Measurements from ENCODE around the gene IL15.
"Not testable (repeated sequence)": the region's sequence is repeated elsewhere in the genome, so short reads cannot be mapped to it uniquely, and the experiment has no call there.

The IL15 gene

DNA sequence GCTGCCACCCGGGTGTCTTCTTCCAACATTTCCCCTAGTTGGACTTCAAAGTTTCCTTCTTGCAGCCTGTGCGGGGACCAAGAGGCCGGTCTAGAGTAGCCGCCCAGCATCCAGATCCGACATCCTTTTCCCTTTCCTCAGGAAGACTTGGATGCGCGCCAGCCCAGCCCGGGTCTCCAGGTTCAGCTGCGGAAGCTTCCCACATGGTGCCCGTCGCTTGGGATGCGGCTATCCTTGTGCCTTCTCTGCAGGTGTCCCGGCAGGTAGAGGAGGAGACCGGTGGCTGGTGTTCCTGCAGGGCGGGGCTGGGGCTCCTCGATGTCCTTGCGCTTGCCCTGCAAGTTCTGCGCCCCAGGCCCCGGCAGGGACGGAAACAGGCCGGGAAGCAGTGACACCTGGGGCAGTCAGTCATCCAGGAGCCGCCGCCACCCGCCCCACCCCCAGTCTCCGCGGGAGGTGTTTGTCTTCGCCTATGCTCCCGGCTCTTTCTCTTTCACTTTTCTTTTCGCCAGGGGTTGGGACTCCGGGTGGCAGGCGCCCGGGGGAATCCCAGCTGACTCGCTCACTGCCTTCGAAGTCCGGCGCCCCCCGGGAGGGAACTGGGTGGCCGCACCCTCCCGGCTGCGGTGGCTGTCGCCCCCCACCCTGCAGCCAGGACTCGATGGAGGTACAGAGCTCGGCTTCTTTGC is at the start of gene IL15:
TSS of gene IL15 (plus strand) at position 502 of the 689 bp plus-strand sequence. CDS start 82,882 bp downstream, outside the sequence.
- Histone ChIP-seq H3K9me2 (replicated peaks; ENCODE audit: insufficient read depth, low read length) (no peaks in the 10 kb centered on the region), H3K79me2 (ENCODE audit: insufficient read depth, low read length) (no peaks in the 10 kb centered on the region), H3K9ac (ENCODE audit: low read length) (no peak within 1 kb of the TSS), H4K20me1 (ENCODE audit: low read depth, low read length) (no peaks in the 10 kb centered on the region), H3K9me3 (ENCODE audit: insufficient read depth, low read length) (no peaks in the 10 kb centered on the region), H2AFZ (ENCODE audit: low read depth, low read length, severe bottlenecking) (no peak within 1 kb of the TSS), H3K4me2 (ENCODE audit: low read depth, low read length, poor library complexity, severe bottlenecking) (no peak within 1 kb of the TSS), H3K27ac (ENCODE audit: low read depth, low read length) (no peak within 1 kb of the TSS), H3K36me3 (ENCODE audit: low read length) (no peaks in the 10 kb centered on the region), H3K4me3 (ENCODE audit: insufficient read depth, low read length, poor library complexity, severe bottlenecking) (no peak within 1 kb of the TSS), H3F3A (ENCODE audit: insufficient read depth) (no peaks in the 10 kb centered on the region), H3K27me3 (ENCODE audit: low read length) (no peaks in the 10 kb centered on the region)
- TF ChIP-seq CTCF (IDR thresholded peaks at IDR 0.05; ENCODE audit: insufficient read depth, low read length, poor library complexity, severe bottlenecking): no peak
- no peak for TF ChIP-seq EZH2phosphoT487 (conservative IDR thresholded peaks at IDR 0.05; ENCODE audit: low read length)

GRCh38 chr4:141587897-141588296 is 48.5 kb upstream of the IL15 start:
- no peaks in the 10 kb centered on the region for H3K27me3 ChIP-seq (ENCODE audit: low read length)
- no peak overlapping the region for H3K27ac ChIP-seq (ENCODE audit: low read depth, low read length)
- no peaks in the 10 kb centered on the region for H3F3A ChIP-seq (ENCODE audit: insufficient read depth)
- H3K4me3 ChIP-seq (ENCODE audit: insufficient read depth, low read length, poor library complexity, severe bottlenecking): no peak overlapping the region
- no peaks in the 10 kb centered on the region for H3K9me3 ChIP-seq (ENCODE audit: insufficient read depth, low read length)
- no peaks in the 10 kb centered on the region for H3K79me2 ChIP-seq (ENCODE audit: insufficient read depth, low read length)
- TF ChIP-seq EZH2phosphoT487 (conservative IDR thresholded peaks at IDR 0.05; ENCODE audit: low read length) (no peak), CTCF (IDR thresholded peaks at IDR 0.05; ENCODE audit: insufficient read depth, low read length, poor library complexity, severe bottlenecking) (no peak)
- H3K4me2 ChIP-seq (ENCODE audit: low read depth, low read length, poor library complexity, severe bottlenecking): no peak overlapping the region
- H4K20me1 ChIP-seq (ENCODE audit: low read depth, low read length): no peaks in the 10 kb centered on the region
- no peaks in the 10 kb centered on the region for H3K36me3 ChIP-seq (ENCODE audit: low read length)
- H2AFZ ChIP-seq (ENCODE audit: low read depth, low read length, severe bottlenecking): no peak overlapping the region
- no peak overlapping the region for H3K9ac ChIP-seq (ENCODE audit: low read length)
- H3K9me2 ChIP-seq (replicated peaks; ENCODE audit: insufficient read depth, low read length): no peaks in the 10 kb centered on the region

DNA sequence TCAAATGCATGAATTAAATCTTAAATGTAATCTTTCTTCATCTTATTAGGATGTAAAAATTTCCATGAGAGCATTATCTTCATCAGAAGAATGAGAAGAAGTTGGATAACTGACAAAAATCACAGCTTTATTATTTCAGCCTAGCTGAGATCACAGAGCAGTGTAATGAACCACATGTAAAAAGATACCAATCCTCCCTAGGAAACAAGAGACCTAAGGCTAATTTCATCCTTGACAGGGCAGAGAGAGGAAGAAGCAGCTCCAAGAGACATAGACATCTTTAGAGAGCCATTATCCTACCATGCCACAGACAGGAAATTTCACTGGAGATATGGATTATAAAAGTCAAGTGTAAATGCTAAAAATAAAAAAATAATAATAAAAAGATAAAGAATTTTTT is 40.9 kb upstream of the IL15 start:
- Histone ChIP-seq H3K36me3 (ENCODE audit: low read length) (no peaks in the 10 kb centered on the region), H3K9ac (ENCODE audit: low read length) (no peak overlapping the region), H3K27ac (ENCODE audit: low read depth, low read length) (no peak overlapping the region), H3K4me2 (ENCODE audit: low read depth, low read length, poor library complexity, severe bottlenecking) (no peak overlapping the region), H3K9me2 (replicated peaks; ENCODE audit: insufficient read depth, low read length) (no peaks in the 10 kb centered on the region), H4K20me1 (ENCODE audit: low read depth, low read length) (no peaks in the 10 kb centered on the region), H2AFZ (ENCODE audit: low read depth, low read length, severe bottlenecking) (no peak overlapping the region), H3F3A (ENCODE audit: insufficient read depth) (no peaks in the 10 kb centered on the region), H3K79me2 (ENCODE audit: insufficient read depth, low read length) (no peaks in the 10 kb centered on the region), H3K27me3 (ENCODE audit: low read length) (no peaks in the 10 kb centered on the region), H3K9me3 (ENCODE audit: insufficient read depth, low read length) (no peaks in the 10 kb centered on the region), H3K4me3 (ENCODE audit: insufficient read depth, low read length, poor library complexity, severe bottlenecking) (no peak overlapping the region)
- TF ChIP-seq EZH2phosphoT487 (conservative IDR thresholded peaks at IDR 0.05; ENCODE audit: low read length): no peak

DNA sequence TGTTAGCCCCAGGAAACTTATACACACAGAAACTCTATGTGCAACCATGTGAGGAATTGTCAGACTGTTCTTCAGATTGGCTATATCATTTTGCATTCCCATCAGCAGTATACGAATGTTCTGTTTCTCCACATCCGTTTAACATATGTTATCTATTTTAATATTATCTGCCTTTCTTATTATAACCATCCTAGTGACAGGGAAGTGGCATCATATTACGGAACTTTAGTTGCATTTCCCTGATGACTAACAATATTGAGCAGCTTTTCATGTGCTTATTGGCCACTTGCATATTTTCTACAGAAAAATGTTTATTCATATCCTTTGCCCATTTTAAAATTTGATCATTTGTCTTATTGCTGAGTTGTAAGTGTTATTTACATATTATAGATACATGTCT is 36.5 kb upstream of the IL15 start:
- no peaks in the 10 kb centered on the region for H3K9me3 ChIP-seq (ENCODE audit: insufficient read depth, low read length)
- no peak for TF ChIP-seq EZH2phosphoT487 (conservative IDR thresholded peaks at IDR 0.05; ENCODE audit: low read length)
- TF ChIP-seq CTCF (IDR thresholded peaks at IDR 0.05; ENCODE audit: insufficient read depth, low read length, poor library complexity, severe bottlenecking): no peak

DNA sequence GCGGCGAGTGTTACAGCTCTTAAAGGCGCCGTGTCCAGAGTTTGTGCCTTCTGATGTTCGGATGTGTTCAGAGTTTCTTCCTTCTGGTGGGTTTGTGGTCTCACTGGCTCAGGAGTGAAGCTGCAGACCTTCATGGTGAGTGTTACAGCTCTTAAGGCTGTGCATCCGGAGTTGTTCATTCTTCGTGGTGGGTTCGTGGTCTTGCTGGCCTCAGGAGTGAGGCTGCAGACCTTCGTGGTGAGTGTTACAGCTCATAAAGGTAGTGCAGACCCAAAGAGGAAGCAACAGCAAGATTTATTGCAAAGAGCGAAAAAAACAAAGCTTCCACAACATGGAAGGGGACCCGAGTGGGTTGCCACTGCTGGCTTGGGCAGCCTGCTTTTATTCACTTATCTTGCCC is 31.7 kb upstream of the IL15 start:
- H3K4me3 ChIP-seq (ENCODE audit: insufficient read depth, low read length, poor library complexity, severe bottlenecking); H3K4me2 ChIP-seq (ENCODE audit: low read depth, low read length, poor library complexity, severe bottlenecking); H3K36me3 ChIP-seq (ENCODE audit: low read length); H3K9me2 ChIP-seq (replicated peaks; ENCODE audit: insufficient read depth, low read length); H3K27me3 ChIP-seq (ENCODE audit: low read length); H3F3A ChIP-seq (ENCODE audit: insufficient read depth); H4K20me1 ChIP-seq (ENCODE audit: low read depth, low read length); H3K27ac ChIP-seq (ENCODE audit: low read depth, low read length); H3K9me3 ChIP-seq (ENCODE audit: insufficient read depth, low read length); H3K9ac ChIP-seq (ENCODE audit: low read length); H2AFZ ChIP-seq (ENCODE audit: low read depth, low read length, severe bottlenecking); H3K79me2 ChIP-seq (ENCODE audit: insufficient read depth, low read length): not testable (repeated sequence)

More for the DNA sequence above, 36.5 kb upstream of the IL15 start:
- H3K9me2 ChIP-seq (replicated peaks; ENCODE audit: insufficient read depth, low read length): no peaks in the 10 kb centered on the region
- no peak overlapping the region for H3K27ac ChIP-seq (ENCODE audit: low read depth, low read length)
- no peak overlapping the region for H2AFZ ChIP-seq (ENCODE audit: low read depth, low read length, severe bottlenecking)
- no peaks in the 10 kb centered on the region for H4K20me1 ChIP-seq (ENCODE audit: low read depth, low read length)
- H3K4me2 ChIP-seq (ENCODE audit: low read depth, low read length, poor library complexity, severe bottlenecking): no peak overlapping the region
- H3K36me3 ChIP-seq (ENCODE audit: low read length): no peaks in the 10 kb centered on the region
- no peaks in the 10 kb centered on the region for H3K27me3 ChIP-seq (ENCODE audit: low read length)
- H3K9ac ChIP-seq (ENCODE audit: low read length): no peak overlapping the region
- H3K4me3 ChIP-seq (ENCODE audit: insufficient read depth, low read length, poor library complexity, severe bottlenecking): no peak overlapping the region
- H3F3A ChIP-seq (ENCODE audit: insufficient read depth): no peaks in the 10 kb centered on the region
- H3K79me2 ChIP-seq (ENCODE audit: insufficient read depth, low read length): no peaks in the 10 kb centered on the region
